SU-DHL-6 (cell line): ENCODE data around the gene SCN3A.

Source experiments
- H2AFZ ChIP-seq: fragments of 200-600 bp; sonication (generic); 2 replicates; pipeline ENCODE4 v1.6.1; 2014; ENCODE audit warnings: low read depth, mild to moderate bottlenecking, moderate library complexity, mixed read lengths, antibody characterized with exemption, low read length; ENCODE audit not compliant: severe bottlenecking
- H3F3A ChIP-seq: fragments of 200-600 bp; shearing (Covaris generic); 2 replicates; pipeline ENCODE4 v1.6.0; 2016; ENCODE audit warnings: antibody characterized with exemption, mild to moderate bottlenecking; ENCODE audit not compliant: insufficient read depth
- H3K27ac ChIP-seq: fragments of 200-600 bp; sonication (generic); 2 replicates; pipeline ENCODE4 v1.5.1; 2016; ENCODE audit warnings: low read depth, mild to moderate bottlenecking, low read length, moderate library complexity, mixed read lengths
- H3K27me3 ChIP-seq: fragments of 200-600 bp; sonication (generic), shearing (Covaris generic); 2 replicates; pipeline ENCODE4 v1.6.0; 2014; ENCODE audit warnings: mild to moderate bottlenecking, low read length
- H3K36me3 ChIP-seq: fragments of 200-600 bp; sonication (generic); 2 replicates; pipeline ENCODE4 v1.6.1; 2014; ENCODE audit warnings: mild to moderate bottlenecking, low read length, mixed read lengths
- H3K4me2 ChIP-seq: fragments of 300-600, 200-600 bp; shearing (Covaris generic), sonication (generic); 2 replicates; pipeline ENCODE4 v1.6.0; 2014; ENCODE audit warnings: low read length, low read depth, mild to moderate bottlenecking; ENCODE audit not compliant: poor library complexity, severe bottlenecking
- H3K4me3 ChIP-seq: fragments of 200-600 bp; sonication (generic); 2 replicates; pipeline ENCODE4 v1.5.1; 2014; ENCODE audit warnings: antibody characterized with exemption, low read length, mild to moderate bottlenecking, mixed read lengths; ENCODE audit not compliant: insufficient read depth, poor library complexity, severe bottlenecking
- H3K79me2 ChIP-seq: fragments of 200-600 bp; sonication (generic); 2 replicates; pipeline ENCODE4 v1.6.1; 2014; ENCODE audit warnings: mild to moderate bottlenecking, low read length, moderate library complexity; ENCODE audit not compliant: insufficient read depth
- H3K9ac ChIP-seq: fragments of 200-600 bp; sonication (generic); 2 replicates; pipeline ENCODE4 v1.7.0; 2014; ENCODE audit warnings: mild to moderate bottlenecking, low read length
- H3K9me2 ChIP-seq: fragments of 200-600 bp; sonication (generic); replicated peaks from 2 replicates; pipeline ENCODE4 v1.6.1; 2014; ENCODE audit warnings: low read length; ENCODE audit not compliant: insufficient read depth
- H3K9me3 ChIP-seq: fragments of 200-600 bp; sonication (generic); 2 replicates; pipeline ENCODE4 v1.6.1; 2014; ENCODE audit warnings: low read length, mixed read lengths; ENCODE audit not compliant: insufficient read depth
- H4K20me1 ChIP-seq: fragments of 200-600 bp; sonication (generic); 2 replicates; pipeline ENCODE4 v1.6.1; 2014; ENCODE audit warnings: low read depth, mild to moderate bottlenecking, antibody characterized with exemption, low read length, moderate library complexity, mixed read lengths
- CTCF ChIP-seq: fragments of 200-600 bp; sonication (generic); IDR thresholded peaks from one replicate; pipeline ENCODE4 v1.5.1; 2017; ENCODE audit warnings: antibody characterized with exemption, mild to moderate bottlenecking, low read length, moderate library complexity; ENCODE audit not compliant: insufficient read depth, poor library complexity, severe bottlenecking
- EZH2phosphoT487 ChIP-seq: fragments of 200-600 bp; sonication (generic), shearing (Covaris generic); conservative IDR thresholded peaks from 2 replicates; pipeline ENCODE4 v1.6.1; 2018; ENCODE audit warnings: mild to moderate bottlenecking, antibody characterized with exemption, low read length, moderate library complexity, mixed read lengths

Gene SCN3A

GRCh38 chr2:165083326-165083725, 120.5 kb downstream of the SCN3A start:
- Histone ChIP-seq H2AFZ (no peak overlapping the region), H3K79me2 (no peaks in the 10 kb centered on the region), H3K4me2 (no peak overlapping the region), H3K27ac (no peak overlapping the region), H4K20me1 (no peaks in the 10 kb centered on the region), H3K4me3 (no peak overlapping the region), H3K9me3 (no peaks in the 10 kb centered on the region), H3K36me3 (no peaks in the 10 kb centered on the region), H3K9ac (no peak overlapping the region), H3K27me3 (no peaks in the 10 kb centered on the region), H3K9me2 (no peaks in the 10 kb centered on the region), H3F3A (no peaks in the 10 kb centered on the region)
- TF ChIP-seq EZH2phosphoT487, result no peak
- no peak for TF ChIP-seq CTCF

GRCh38 chr2:165082479-165082878, 121.4 kb downstream of the SCN3A start:
- TF ChIP-seq EZH2phosphoT487 (no peak), CTCF (no peak)
- Histone ChIP-seq H3K36me3 (no peaks in the 10 kb centered on the region), H2AFZ (no peak overlapping the region), H3K27me3 (no peaks in the 10 kb centered on the region), H4K20me1 (no peaks in the 10 kb centered on the region), H3K4me2 (no peak overlapping the region), H3K9me3 (no peaks in the 10 kb centered on the region), H3K27ac (no peak overlapping the region), H3F3A (no peaks in the 10 kb centered on the region), H3K4me3 (no peak overlapping the region), H3K79me2 (no peaks in the 10 kb centered on the region), H3K9me2 (no peaks in the 10 kb centered on the region), H3K9ac (no peak overlapping the region)

GRCh38 chr2:165081276-165081675, 122.6 kb downstream of the SCN3A start:
- Histone ChIP-seq H3K27ac (no peak overlapping the region), H3K9me2 (no peaks in the 10 kb centered on the region), H3K9me3 (no peaks in the 10 kb centered on the region), H4K20me1 (no peaks in the 10 kb centered on the region), H3F3A (no peaks in the 10 kb centered on the region), H3K36me3 (no peaks in the 10 kb centered on the region), H3K9ac (no peak overlapping the region), H3K4me2 (no peak overlapping the region), H3K27me3 (no peaks in the 10 kb centered on the region), H3K79me2 (no peaks in the 10 kb centered on the region), H2AFZ (no peak overlapping the region), H3K4me3 (no peak overlapping the region)
- TF ChIP-seq CTCF (no peak), EZH2phosphoT487 (no peak)
